Erythroblast (primary cell): ENCODE data around the gene RBBP5.

Source experiments
- GATA1 ChIP-seq: IDR thresholded peaks from 2 replicates; pipeline ENCODE4 v1.6.1; 2011; ENCODE audit warnings: low read depth, mild to moderate bottlenecking, control low read depth, low read length, moderate library complexity
- POLR2A ChIP-seq: IDR thresholded peaks from 2 replicates; pipeline ENCODE4 v1.6.1; 2011; ENCODE audit warnings: mild to moderate bottlenecking, low read length

GRCh38 chr1:205049479-205049878 lies 72.3 kb downstream of the RBBP5 start:
- TF ChIP-seq POLR2A (no peak), GATA1 (no peak)
